GM18505 (cell line): ENCODE measurements around the gene IRF2.

Source experiments
- ATAC-seq: cut with Tn5 transposase; IDR thresholded peaks from one replicate; pipeline ENCODE4 v1.9.1; 2021; ENCODE audit not compliant: unreplicated experiment
- POLR2A ChIP-seq: IDR thresholded peaks from 4 replicates; pipeline ENCODE4 v1.6.1; 2011; ENCODE audit warnings: borderline replicate concordance; ENCODE audit not compliant: insufficient read depth, insufficient read length; ENCODE audit errors: extremely low read depth

The IRF2 gene

DNA sequence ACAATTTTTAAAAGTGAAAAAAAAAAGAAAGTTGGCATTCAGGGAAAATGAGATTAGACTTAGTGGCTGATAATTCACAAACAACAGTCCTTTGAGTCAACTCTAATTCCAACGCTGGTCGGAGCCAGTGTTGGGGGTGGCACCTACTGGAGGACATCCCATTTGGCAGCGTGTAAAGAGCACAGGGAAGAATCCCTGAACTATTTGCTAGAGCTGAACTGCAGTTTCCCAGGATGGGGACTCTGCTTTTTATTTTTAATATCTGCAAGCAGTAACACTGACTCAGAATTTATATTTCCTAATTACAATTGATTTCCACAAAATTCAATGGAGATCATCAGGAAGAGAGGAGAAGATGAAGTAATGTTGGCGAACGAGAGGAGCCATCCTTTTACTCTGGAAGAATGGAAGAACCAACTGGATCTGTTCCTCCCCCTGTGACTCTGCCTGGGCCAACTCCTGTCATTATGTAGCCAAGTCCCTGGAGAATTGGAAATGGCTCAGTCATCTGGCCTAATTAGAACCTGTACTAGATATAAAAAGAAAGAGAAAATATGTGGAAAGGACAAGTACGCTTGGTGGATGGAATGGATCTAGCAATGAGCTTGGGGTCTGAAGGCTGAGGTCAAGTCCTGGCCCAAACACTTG lies 76.7 kb downstream of the IRF2 start:
- TF ChIP-seq POLR2A = no peak
- no peak for ATAC-seq

DNA sequence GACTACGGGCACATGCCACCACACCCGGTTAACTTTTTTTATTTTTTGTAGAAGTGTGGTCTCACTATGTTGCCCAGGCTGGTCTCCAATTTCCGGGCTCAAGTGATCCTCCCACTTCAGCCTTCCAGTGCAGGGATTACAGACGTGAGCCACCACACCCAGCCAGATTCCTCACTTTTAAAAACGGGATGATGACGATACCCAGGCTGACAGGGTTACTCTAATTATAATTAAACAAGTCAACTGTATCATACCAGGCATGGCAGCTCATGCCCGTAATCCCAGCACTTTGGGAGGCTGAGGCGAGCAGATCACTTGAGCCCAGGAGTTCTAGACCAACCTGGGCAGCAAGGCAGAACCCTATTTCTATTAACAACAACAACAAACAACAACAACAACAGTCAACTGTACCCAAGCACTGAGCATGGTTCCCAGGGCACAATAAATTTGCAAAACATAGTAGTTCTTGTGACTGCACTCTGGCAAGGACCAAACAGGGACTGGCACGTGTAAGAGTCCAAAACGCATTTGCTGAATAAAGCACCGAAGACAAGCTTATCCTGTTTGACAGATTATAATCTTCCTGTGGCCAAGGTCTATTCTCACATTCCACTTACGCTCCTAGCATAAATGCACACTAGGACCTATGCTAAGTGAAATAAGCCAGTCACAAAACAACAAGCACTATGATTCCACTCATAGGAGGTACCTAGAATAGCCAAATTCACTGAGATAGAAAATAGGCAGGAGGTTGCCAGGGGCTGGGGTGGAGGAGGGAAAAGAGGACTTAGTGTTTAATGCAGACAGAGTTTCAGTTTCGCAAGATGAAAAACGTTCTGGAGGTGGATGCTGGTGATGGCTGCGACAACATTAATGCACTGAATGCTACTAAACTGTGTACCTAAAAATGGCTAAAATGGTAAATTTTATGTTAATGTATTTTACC lies 77.5 kb downstream of the IRF2 start:
- no peak for TF ChIP-seq POLR2A
- no peak for ATAC-seq

DNA sequence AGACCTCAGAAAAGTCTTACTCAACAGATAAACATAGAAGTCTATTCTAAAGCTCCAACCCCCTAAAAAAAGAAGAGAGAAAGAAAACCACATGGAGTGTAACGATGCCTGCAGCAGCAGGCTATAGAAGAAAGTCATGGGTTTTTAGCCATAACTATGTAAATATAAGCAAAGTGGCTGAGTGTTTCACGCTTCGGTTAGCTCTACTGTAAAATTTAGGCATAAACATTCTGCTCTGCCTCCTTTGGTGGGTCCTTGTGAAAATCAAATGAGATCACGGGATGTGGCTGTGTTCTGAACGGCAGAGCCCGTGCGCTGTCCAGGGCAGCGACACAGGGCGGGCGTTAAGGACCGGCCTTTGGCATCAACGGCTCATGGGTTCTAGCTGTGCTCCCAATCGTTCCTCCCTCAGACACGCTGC lies 78.4 kb downstream of the IRF2 start:
- TF ChIP-seq POLR2A = peak; percentile 65
- ATAC-seq = peak; percentile 82

DNA sequence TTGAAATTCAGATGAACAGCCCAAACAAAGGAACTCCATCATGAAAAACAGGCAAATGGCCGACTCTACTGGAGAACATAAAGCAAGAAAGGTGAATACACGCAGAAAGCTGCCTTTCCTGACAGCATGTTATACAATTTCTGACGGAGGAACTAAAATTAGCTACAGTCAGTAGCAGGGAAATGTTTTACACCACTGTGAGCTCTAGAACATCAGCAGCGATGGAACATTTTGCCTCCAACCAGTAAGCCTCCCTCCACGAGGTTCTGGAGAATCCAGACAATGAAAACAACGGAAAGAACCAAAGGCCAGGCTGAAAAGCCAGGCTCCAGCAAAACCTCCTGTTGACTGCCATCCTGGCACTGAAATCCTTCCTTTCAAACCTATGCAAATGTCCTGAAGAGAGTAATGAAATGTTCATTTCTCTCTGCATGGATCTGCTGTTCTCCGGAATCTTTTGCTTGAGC lies 78.9 kb downstream of the IRF2 start:
- ATAC-seq = peak; percentile 3

DNA sequence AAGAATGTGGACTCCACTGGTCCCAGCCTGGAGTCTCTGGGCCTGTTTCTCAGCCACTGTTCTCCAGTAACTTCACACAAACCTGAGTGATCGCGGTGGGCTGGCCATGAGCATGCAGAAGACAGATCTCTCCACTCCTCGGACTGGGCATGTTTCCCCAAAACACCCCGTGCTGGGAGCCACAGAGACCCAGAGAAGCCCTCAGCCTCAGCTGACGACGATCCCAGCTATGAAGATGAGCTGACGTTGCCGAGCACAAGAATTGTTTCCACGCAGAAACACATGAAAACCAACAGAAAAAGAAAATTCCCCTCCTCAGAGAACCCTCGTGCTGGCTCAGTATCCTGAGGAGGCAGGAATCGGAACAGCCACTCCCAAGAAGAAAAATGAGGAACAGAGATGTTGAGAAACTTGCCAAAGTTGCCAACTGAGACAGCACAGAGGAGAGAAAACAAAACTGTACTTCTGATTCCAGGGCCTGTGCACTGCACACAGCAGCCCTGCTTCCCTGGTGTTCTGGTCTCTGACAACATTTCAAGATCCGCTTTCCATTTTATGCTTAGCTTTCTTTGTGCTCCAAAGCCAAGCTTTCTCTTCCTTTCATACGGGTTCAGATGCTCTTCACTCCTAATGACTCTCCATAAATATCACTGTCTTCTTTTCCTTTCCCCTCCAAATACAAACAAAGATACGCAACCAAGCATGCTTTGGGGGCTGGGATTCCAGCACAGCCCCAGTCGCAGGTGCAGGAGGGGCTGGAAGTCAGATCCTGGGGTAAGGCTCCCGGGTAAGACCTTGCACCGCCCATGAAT lies 81.4 kb downstream of the IRF2 start:
- no peak for ATAC-seq
- TF ChIP-seq POLR2A = no peak

More for the DNA sequence above, 78.9 kb downstream of the IRF2 start:
- TF ChIP-seq POLR2A = no peak

DNA sequence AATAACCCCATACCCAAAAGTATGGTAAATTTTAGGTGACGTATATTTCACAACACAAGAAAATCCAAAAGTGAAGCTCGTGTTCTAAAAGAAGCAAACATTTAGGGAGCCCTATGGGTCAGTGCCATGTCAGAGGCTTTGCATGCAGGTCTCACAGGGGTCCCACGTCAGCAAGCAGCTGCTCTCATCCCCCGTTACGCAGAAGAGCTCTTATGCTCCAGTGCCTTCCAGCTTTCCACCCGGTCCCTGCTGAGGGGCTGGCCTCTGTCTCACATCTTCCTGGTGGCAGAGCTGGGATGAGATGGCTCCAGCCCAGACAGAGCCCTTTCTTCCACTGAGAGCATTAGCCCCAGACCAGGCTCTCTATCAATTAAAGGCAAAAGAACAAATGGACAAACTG lies 82.0 kb downstream of the IRF2 start:
- no peak for ATAC-seq

DNA sequence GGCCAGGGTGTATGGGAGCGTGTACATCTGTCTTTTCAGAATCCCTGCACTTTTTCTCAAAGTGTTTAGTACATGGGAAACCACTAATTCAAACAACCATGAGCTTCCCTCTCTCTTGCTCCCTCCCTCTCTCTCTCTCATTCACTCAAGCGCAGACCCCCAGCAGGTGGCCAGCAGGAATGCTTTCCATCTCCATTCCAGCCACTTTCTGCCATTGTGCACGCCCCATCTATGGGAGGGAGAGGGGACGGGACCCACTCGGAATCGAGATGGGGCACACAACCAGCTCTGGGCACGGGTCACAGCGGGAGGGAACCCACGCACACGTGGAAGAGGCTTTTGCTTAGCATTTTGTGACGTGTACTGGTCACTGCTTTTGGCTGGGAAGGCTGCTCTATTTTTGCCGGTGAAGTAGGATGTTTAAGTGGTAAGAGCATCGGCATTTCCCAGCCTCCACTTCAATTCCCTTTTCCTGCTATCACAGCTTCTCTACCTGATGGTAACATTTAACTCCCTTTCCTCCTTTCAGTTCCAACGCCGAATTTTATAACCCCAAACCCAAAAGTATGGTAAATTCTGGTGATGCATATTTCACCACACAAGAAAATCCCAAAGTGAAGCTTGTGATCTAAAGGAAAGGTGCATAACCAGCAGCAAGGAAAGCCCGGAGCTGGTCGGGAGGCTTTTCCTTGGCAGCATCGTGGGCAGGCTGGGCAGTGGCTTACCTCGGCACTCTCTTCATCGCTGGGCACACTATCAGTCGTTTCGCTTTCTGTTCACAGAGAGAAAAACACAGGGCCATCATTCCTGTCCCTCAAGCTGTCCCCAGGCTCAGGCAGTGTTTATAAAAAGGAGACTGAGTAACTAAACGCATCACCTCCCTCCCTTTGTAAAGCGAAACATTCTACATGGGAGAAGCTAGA lies 84.1 kb downstream of the IRF2 start:
- ATAC-seq = no peak

More for the DNA sequence above, 82.0 kb downstream of the IRF2 start:
- TF ChIP-seq POLR2A = no peak

DNA sequence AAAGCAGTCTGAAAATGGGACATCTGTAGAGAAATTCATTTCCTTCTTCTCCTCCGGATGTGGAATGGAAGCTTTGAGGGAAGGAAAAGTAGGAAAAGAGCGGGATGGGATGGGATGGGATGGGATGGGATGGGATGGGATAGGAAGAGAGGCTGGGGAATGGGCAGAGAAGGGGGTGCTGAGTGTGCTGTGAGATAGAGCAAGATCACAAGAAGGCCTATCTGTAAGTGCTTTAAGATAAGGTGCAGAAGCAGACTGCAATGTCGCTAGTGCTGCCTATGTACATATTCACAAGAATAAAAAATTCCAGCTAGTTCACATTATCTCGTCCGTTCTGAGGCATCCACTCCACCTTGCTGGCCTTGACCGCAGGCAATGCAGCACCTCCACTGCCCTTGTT lies 86.2 kb downstream of the IRF2 start:
- ATAC-seq = no peak
- TF ChIP-seq POLR2A = no peak

More for the DNA sequence above, 84.1 kb downstream of the IRF2 start:
- TF ChIP-seq POLR2A = no peak

DNA sequence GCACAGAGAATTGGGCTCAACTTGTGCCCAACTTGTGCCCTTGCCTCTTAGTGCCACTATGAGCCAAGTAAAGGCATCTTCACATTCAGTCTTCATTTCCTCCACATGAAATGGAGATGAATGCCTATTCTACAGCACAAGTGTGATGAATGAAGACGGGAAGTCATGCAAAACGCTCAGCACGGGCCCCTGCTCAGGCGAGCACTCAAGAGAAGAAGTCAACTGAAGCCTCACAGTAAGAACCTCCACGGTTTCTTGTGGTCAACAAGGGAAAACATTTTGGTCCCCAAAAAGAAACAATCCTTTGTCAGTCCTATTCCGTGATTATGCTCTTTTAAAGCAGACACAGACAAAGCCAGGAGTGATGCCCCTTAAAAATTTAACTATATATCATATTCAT lies 87.0 kb downstream of the IRF2 start:
- no peak for TF ChIP-seq POLR2A
- peak; percentile 32 for ATAC-seq

DNA sequence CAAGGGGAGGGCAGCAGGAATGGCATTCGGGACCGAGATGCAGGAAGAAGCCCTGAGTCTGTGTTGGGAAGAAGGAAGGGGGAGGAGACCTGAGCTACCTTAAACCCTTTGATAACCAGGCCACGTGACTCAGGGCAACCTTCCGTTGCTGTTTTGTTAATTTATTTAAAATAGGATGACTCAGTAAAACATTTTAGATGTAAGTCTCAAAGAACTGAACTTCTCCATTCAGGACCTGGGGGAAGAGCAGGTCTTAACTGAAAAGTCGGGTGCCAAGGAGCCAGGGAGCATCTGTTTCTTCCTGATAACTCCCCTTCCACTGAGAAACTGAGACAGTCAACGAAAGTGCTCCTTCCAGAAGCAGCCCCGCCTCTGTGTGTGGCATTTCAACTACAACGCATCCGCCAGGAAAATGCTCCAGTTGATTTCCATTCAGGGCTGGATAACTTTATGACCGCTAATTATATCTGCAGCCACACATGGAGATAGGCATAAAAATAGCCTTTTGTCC lies 88.0 kb downstream of the IRF2 start:
- ATAC-seq = no peak

DNA sequence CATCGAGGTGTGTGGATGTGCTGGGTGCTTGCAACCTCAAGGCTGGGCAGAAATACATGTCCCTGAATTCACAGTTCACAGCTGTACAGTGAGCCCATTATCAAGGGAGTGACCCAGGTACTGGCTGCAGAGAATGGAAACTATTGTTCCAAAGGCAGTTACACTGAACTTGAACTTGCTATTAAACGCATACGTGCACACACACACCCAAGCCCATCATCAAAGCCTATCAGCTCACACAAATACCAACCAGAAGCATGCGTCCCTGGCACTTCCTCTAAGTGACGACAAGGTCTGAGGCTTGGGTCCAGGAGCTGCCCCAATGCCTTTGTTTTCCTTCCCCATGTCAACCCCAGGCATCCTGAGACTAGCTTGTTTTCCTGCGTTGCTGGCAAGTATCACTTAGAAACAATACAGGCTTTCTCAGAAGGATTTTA lies 88.6 kb downstream of the IRF2 start:
- TF ChIP-seq POLR2A = peak; percentile 12
- ATAC-seq = no peak

More for the DNA sequence above, 88.0 kb downstream of the IRF2 start:
- TF ChIP-seq POLR2A = no peak

DNA sequence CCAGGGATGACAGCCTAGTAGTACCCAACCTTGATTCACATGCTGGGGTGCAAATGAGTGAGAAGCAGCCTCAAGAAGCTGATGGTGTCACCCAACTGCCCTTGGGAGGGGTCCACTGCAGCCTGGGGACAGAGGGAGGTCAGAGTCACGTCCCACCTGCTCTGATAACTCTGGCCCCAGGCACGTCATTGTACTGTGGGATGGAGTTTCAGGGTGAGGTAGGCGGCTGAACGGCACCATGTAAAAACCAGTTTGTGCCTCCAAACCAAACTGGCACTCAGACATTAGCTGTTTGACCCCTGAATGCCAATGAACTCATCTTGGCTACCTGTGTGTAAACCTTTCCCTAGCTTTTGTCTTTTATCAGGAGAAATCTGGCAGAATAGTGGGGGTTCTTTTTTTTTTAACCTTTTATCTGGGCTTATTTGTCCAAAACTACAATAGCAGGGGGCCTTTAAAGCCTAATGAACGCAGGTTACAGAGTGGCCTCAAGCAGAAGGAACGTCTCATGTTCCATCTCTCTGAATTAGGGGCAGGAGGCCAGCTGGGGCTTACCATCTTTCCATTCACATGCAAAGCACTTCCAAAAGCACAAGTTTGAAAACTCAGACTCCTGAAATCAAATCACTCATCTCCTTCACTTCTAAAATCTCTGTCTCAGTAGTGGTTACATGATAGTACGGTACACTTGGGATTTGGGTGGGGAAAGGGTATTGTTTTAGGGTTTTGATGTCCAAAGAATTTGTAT lies 89.4 kb downstream of the IRF2 start:
- ATAC-seq = peak; percentile 23
- peak; percentile 7 for TF ChIP-seq POLR2A
